ENCODE results near the gene HK1.
A peak's percentile ranks its signal among the peaks of the same experiment; 100 is the strongest.
"Not testable (repeated sequence)": the region's sequence is repeated elsewhere in the genome, so short reads cannot be mapped to it uniquely, and the experiment has no call there.

Gene HK1

DNA sequence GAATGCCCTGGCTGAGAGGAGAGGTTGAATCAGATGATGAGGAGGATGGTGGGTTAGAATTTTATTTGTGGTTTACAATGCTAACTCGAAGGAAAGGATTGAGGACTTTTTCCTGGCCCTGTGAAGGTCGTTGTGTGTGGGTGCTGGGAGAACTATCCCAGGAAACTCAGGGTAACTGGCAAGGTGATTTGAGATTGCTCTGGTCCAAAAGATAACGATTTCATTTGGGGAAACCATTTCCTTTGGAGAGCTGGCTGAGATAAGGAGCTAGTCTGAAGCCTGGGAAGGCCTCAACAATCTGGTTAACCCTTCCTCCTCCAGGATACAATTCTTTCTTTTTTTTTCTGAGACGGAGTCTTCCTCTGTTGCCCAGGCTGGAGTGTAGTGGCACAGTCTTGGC is 33.0 kb downstream of the HK1 start:
- DNase-seq (ENCODE audit: low spot score): no peak

DNA sequence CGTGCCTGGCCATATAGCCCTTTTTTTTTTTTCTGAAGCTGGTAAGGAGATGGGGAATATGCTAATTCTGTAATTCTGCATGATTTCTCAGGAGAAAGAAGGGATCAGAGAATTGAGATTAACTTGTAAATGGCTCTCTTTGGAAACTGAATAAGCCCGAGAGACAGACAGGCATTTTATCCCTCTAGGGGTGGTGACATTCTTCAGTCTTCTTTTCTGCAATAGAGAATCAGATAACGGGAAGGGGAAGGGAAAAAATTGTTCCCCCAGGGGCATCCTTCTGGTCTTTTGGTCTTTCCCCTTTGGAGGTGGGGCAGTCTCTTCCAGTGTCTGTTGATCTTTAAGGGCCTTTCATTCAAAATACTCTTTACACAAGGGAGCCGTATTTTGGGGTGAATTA is 34.2 kb downstream of the HK1 start:
- DNase-seq (ENCODE audit: low spot score): no peak

DNA sequence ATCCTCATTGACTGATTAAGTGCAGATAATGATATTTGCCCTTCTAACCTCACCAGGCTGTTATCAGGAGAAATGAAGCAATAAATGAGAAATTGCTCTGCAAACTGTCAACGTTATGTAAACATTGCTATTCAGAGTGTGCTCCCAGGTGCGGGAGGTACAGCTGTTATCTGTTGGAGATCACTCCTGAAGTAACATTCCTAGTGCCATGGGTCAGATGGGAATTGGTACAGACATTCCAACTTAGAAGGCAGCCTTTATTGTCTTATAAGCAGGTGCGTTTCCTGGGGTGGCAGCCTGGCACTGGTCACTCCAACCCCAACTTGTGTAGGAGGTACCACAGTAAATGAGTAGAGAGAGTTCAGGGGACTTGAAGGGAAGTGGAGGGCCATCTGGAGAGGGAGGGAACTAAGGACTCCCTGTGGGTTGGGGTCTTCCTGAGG is 36.8 kb downstream of the HK1 start:
- no peak for DNase-seq (ENCODE audit: low spot score)

DNA sequence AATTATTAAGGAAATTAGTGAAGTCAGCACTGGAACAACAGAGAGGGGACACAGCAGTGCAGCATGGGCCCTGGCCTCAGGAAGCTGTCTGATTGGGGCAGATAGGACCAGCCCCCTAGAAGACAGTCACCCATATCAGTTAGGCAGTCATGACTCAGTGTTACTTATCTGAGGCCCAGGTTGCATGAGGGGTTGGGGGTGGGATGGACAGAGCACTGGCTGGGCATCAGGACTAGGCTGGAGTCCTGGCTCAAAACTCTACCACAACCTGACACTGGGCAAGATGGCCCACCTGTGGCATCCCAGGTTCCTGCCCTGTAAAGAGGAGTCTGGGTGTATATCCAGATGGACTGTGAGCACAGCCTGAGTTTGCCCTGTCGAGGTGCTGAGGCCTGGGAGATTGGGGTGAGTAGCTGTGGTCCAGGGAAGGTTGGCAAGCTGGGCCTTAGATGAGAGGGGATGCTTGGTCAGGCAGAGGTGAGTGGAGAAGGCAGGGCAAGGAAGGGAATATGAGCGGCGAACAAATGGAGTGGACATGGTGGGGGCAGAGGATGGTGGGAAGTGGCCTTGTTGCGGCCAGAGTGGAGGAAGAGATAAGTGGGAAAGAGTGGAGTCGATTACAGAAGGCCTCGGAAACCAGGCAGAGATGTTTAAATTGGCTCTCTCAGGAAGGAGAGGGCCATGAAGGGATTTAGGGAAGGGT is 37.5 kb downstream of the HK1 start:
- DNase-seq (ENCODE audit: low spot score): no peak

DNA sequence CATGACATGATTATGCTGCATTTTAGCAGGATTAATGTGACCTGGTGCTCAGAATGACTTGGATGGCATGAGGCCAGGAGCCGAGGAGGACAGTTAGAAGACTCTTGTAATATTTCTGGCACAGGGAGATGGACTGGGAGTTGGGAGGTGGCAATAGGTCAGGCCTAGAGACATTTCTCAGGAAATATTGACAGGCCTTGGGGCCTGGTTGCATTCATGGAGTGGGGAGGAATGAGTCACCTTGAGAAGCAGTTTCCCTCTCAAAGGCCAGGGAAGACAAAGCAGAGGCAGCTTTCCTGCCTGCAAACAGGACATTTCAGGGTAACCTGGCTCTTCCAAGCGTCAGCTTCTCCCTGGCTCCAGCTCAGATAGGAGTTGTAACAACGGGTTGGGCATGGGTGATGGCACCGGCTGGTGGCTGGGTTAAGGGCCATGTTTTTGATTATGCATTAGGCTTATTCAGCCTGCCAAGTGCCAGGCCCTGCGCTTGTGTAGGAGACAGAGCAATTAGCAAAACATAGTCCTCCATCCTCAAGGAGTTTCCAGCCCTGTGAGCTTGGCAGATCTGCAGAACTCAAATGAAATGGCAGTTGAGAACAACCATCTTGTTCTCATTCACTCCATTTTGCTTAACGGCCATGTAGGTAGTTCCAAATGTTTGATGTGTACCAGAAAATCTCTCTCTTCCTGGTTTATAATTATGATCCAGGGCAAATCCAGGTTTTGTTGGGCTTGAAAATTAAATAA is 38.2 kb downstream of the HK1 start:
- DNase-seq (ENCODE audit: low spot score): no peak

DNA sequence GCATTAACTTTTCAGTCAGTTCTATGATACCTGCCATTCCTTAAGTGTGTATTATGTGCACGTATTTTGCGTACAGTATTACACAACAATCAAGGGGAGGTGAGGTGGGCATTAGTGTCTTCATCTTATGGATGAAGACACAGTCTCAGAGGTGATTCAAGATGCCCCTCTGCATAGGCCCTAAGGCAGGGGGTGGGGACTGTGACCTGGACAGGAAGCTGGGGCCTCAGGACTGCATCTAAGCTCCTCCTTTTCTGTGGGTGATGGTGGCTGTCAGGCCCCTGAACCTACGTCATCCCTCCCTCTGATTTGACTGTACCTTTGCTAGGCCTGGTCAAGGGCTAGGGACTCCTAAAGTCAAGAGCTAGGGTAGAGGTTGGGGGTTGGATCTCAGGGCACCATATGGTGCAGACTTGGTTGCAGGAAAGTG is 38.9 kb downstream of the HK1 start:
- no peak for DNase-seq (ENCODE audit: low spot score)

GRCh38 chr10:69317626-69318105 is 39.4 kb downstream of the HK1 start:
- no peak for DNase-seq (ENCODE audit: low spot score)

DNA sequence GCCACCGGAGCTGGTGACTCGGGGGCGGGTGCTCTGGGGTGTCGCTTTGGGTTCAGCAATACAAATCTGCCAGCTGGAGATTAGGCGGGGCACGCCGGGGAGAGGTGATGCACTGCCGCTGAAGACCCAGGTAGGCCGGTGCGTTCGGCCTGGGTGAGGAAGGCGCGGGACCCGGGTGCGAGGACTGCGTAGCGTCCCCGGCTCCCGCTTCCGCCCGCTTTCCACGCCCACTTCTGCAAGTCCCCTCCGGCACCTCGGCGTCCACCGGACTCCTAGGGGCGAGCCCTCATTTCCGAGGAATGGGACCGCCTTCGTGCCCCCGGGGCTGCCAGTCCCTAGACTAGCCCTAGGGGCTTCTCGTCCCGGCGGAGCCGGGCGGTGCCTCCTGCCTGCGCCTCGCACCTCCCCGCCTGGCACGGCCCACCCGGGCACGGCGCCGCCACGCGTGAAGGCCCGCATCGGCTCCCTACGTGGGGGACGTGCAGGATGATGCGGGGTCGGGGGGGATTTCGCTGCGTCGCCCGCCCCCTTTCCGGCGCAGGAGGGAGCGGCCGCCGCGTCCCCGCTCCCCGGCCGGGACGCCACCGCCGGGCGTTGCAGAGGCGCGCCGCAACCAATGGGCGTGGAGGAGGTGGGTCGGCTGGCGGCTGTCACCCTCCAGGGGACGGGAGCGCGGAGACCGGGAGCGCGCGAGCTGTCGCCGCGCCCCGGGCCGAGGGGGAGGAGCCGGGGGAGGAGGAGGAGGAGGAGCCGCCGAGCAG is 40.0 kb downstream of the HK1 start:
- DNase-seq (ENCODE audit: low spot score): peak; percentile 94

DNA sequence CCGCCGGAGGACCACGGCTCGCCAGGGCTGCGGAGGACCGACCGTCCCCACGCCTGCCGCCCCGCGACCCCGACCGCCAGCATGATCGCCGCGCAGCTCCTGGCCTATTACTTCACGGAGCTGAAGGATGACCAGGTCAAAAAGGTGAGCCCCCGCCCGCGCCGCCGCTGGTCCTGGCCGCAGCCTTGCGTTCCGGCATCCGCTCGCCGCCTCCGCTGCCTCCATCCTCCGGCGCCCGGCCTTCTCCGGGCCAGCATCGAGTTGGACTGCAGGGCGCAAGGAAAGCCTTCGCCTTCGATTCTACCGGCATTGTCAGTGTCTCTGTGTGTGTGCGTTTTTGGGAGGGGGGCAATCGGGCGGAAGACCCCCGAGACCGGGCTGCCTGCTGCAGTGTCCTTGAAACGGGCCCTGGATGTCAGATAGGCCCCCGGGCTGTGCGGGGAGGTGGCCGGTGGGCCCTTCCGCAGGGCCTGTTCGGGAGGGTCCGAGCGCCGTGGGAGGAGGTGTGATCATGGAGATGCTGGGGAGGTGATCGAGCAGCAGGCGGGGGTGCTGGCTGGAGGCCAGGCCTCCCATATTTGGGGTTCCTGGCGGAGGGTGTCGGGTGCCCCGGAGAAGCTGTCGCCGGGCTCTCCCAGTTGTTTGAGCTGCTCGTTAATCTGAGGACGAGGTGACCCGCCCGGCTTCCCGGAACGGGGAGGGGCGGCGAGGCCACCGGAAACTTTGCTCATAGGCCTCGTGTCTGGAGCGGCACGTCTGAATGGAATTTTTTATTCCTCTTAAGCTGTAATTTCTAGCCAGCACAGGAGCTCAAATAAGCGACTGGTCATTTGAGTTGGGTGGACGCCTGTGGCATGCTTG is 40.8 kb downstream of the HK1 start:
- DNase-seq (ENCODE audit: low spot score): peak; percentile 80

- DNase-seq (ENCODE audit: low spot score): no peak
Measured at GRCh38 chr10:69319841-69320316, 41.6 kb downstream of the HK1 start.

DNA sequence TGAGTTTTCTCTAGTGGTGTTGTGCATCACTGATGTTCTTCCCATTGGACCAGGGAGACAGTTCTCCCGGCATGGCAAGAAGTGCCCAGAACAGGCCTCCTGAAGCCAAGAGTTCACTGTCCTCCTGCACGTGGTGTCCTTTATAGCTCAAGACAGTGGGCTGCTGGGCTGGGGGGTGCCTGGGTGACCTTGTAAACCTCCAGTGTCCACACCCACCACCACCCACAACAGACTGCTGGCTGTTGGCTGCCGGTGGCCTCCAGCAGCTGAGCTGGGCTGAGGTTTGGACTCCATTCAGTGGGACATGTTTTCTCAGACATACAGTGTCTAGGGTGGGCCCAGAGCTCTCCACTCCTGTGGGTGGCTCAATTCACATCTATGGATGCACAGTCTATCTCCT is 42.2 kb downstream of the HK1 start:
- peak; percentile 34 for DNase-seq (ENCODE audit: low spot score)

GRCh38 chr10:69321039-69321715 is 42.9 kb downstream of the HK1 start:
- DNase-seq (ENCODE audit: low spot score): peak; percentile 34

GRCh38 chr10:69321865-69322264 is 43.6 kb downstream of the HK1 start:
- DNase-seq (ENCODE audit: low spot score): no peak

GRCh38 chr10:69322346-69322745 is 44.0 kb downstream of the HK1 start:
- DNase-seq (ENCODE audit: low spot score): peak; percentile 22

- DNase-seq (ENCODE audit: low spot score): no peak
Measured at GRCh38 chr10:69323622-69324021, 45.3 kb downstream of the HK1 start.

DNA sequence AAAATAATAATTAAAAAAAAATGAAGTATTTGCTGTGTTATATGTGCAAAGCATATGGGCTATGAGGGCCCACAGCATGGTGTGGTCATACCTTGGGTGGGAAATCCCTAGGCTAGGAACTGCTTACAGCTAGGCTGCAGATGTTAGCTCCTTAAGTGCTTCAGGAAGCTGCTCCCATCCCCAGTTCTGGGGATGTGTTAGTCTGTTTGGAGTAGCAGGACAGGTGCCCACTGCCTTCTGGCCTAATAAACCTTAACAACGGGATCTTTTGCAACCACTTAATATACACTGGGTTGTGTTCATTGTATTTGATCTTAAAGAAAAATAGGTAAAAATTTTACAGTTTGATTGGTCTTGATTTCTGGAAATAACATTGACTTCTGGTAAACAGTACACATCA is 46.3 kb downstream of the HK1 start:
- no peak for DNase-seq (ENCODE audit: low spot score)

DNA sequence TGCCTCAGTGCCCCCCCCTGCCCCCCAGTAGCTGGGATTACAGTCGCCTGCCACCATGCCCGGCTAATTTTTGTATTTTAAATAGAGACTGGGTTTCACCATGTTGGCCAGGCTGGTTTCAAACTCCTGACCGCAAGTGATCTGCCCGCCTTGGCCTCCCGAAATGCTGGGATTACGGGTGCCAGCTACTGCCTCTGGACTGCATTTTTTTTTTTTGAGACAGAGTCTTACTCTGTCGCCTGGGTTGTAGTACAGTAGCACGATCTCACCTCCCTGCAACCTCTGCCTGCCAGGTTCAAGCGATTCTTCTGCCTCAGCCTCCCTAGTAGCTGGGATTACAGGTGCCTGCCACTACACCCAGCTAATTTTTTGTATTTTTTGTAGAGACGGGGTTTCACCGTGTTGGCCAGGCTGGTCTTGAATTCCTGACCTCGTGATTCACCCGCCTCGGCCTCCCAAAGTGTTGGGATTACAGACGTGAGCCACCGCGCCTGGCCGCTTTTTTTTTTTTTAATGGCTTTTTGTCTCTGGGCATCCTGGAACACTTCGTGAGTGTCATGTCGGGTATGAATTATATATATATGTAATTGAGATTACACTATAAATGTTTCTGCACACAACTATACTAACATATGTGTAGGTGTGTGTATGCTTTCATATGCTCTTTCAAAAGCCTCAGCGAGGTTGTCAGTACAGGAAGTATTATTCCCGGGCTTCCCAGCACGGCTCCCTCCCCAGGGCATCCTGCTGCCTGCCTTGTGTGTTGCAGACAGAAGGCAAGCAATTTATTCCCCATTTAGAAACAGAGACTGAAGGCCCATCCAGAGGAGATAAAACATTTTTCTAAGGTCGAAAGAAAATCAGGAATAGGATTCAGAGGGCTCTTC is 47.6 kb downstream of the HK1 start:
- DNase-seq (ENCODE audit: low spot score): not testable (repeated sequence)

DNA sequence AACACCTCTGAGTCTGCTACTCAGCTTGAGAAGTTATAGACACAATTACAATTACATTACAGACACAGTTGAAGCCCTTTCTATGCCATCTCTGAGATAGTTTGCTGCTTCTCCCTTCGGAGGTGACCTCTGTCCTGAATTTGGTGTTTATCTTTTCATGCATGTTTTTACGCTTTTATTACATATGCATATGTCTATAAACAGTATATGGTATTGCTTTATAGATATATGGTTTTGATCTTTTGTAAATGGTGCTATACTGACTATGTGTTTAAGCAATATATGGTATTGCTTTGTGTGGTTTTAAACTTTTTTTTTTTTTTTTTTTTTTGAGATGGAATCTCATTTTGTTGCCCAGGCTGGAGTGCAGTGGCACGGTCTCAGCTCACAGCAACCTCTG is 48.4 kb downstream of the HK1 start:
- DNase-seq (ENCODE audit: low spot score): no peak

DNA sequence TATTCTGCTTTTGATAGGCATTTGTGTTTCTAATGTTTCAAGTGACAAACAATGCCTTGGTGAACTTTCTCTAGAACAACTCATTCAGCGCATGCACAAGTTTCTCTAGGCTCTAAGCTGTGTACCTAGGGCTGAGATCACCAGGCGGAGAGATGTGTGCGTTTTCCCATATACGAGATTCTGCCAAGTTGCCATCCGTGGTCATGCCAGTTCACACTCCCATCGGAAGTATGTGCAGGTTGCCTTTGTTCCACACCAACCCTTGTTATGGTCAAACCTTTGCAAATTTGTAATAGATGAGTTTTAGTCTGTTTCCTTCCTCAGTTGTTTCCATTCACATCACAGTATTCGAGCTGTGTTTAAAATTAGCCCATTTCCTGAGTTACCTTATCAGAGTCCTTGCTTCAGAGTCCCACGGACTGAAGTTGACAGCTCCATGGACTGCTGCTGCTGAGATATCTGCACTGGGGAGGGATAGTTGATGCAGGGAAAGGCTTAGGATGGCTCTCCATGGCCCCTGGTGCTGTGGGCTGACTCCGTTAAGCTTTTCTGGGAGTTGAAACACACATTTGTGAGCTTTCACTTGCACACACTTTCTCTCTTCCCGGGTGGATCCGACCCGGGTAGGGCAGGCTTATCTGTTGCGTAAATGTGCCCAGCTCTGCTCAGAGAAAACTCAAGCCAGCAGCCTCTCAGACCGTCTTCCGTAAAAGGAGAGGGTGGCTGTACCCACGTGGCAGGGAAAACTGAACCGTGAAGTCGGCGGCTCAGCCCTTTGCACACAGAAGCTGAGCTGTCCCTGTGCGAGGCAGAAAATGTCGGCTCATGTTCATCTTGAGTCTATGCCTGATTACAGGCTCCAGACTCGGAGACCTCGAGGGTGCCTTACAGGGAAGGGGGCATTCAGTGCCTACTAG is 49.4 kb downstream of the HK1 start:
- DNase-seq (ENCODE audit: low spot score): no peak

Data from left forelimb (tissue), 1 donor.